Measurements from ENCODE around the gene TAOK1.
"Not testable (repeated sequence)": the region's sequence is repeated elsewhere in the genome, so short reads cannot be mapped to it uniquely, and the experiment has no call there.

Gene TAOK1

DNA sequence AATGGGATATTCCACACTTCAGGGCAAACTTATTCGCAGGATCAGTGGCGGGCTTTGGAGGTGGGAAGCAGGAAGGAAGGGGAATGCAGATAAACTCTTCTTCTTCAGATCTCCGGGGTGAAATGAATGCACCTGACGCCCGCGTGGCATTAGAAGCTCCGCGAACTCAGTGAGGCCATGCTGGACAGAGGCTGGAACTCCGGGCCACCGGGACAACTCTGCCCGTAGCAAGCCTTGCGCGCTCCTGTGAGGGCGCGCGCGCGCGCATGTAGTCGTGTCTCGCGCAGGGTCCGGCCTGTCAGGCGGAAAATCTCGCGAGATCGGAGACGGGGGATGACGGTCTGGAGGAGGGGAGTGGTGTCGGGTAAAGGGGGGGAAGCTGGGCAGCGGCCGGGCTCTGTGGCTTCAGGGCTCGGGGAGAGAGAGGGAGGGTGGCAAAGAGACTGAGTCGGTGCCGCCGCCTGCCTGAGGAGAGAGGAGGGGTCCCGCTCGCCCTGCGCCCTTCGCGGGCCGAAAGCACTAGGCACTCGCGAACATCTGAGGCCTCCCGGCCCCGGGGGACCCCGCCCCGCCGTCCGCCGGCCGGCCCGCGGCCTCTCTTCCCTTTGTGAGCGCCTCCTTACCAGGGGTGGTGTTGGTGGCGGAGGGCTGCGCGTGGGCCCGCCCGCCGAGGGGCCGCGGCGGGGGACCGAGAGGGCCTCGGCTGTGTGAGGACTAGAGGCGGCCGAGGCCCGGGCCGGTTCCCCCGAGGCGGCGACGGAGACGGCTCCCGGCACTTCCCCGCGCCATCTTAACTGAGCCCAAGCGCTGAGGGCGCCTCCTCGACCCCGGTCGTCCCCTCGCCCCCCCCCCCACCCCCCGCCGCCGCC, at the start of gene TAOK1:
TAOK1 (plus strand) TSS at position 382 of the 869 bp plus-strand sequence. CDS start 61,186 bp downstream, outside the sequence.
- peak; percentile 99 for DNase-seq

DNA sequence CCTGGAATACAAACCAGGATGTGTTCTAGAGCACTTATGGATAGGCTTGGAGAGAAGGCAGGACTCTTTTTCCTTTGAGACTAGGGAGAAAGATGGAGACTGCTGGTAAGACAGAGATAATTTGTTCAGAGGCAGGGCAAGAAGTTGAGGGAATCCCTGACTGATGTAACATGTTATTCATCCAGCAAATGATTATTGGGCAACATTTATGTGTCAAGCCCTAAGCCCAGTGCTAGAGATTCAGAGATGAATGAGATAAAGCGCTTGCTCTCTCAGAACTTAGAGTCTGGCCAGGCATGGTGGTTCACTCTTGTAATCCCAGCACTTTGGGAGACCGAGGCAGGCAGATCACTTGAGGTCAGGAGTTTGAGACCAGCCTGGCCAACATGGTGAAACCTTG, 48.4 kb upstream of the TAOK1 start:
- DNase-seq: no peak

DNA sequence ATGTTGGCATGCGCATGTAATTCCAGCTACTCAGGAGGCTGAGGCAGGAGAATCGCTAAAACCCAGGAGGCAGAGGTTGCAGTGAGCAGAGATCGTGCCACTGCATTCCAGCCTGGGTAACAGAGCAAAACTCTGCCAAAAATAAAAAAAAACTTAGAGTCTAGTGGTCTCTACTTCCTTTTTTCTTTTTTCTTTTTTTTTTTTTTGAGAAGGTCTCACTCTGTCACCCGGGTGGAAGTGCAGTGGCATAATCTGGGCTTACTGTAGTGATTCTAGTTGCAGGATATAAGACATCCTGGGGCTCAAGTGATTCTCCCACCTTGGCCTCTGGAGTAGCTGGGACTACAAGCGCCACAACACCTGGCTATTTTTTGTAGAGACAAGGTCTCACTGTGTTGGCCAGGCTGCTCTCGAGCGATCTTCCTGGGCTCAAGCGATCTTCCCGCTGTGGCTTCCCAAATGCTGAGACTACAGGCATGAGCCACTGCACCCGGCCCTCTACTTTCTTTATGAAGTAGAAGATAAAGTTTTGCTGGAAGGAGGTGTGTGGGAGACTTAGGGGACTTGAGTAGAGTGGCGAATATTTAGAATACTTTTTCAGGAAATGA, 47.9 kb upstream of the TAOK1 start:
- DNase-seq: no peak

DNA sequence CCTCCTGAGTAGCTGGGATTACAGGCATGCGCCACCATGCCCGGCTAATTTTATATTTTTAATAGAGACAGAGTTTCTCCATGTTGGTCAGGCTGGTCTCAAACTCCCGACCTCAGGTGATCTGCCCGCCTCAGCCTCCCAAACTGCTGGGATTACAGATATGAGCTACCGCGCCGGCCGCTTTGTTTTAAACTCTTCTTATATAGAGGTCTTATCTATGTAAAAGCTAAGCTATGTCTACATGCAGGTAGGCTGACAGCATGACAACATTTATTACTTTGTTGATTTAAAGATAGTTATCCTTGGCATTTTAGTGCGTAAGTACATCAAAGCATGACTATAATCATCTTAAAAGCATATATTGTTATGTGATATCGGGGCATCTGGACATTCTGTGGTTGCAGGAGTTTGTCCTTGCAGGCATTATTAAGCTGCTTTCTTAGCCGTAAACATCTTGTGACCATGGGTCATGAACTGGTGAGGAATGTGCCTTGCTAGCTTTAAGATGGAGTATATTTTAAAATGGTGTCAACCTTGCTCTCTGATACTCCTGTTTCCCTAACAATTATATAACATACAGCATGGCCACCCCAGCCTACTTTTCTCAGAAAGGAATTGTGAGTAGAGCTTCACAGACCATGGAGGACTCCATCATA, 45.8 kb upstream of the TAOK1 start:
- DNase-seq: no peak

DNA sequence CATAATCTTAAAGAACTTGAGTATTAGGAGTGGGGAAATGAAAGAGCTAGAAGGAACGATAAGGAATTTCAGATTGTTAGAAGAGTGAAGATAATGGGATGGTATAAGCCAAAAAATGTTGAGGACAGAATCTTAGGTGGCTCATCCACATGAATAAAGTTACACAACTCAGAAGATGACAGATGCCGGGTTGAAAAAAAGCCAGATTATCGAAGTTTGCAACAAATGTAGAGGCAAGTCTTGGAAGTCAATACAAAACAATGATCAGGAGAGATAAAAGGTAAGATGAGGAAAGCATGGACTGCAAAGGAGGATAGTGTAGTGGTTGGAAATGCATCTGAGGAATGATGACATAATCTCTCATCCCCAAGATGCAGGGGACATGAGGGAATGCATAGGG, 45.1 kb upstream of the TAOK1 start:
- DNase-seq: no peak

DNA sequence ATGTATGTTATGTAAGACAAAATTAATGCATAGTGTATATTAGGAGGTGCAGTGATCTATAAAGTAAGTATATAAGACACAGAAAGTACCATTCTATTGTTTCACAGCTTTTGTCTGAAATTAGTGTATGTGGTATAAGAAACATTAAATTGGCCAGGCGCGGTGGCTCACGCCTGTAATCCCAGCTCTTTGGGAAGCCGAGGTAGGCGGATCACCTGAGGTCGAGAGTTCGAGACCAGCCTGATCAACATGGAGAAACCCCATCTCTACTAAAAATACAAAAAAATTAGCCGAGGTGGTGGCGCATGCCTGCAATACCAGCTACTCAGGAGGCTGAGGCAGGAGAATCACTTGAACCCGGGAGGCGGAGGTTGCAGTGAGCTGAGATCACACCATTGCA, 44.7 kb upstream of the TAOK1 start:
- DNase-seq: not testable (repeated sequence)

DNA sequence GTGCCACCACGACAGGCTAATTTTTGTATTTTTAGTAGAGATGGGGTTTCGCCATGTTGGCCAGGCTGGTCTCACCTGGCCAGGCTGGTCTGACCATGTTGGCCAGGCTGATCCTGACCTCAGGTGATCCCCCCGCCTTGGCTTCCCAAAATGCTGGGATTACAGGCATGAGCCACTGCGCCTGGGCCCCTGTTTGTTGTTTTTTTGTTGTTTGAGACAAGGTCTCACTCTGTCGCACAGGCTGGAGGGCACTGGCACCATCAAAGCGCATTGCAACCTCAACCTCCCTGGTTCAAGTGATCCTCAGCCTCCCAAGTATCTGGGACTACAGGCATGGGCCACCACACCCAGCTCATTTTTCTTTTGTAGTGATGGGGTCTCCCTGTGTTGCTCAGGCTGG, 43.7 kb upstream of the TAOK1 start:
- no peak for DNase-seq

DNA sequence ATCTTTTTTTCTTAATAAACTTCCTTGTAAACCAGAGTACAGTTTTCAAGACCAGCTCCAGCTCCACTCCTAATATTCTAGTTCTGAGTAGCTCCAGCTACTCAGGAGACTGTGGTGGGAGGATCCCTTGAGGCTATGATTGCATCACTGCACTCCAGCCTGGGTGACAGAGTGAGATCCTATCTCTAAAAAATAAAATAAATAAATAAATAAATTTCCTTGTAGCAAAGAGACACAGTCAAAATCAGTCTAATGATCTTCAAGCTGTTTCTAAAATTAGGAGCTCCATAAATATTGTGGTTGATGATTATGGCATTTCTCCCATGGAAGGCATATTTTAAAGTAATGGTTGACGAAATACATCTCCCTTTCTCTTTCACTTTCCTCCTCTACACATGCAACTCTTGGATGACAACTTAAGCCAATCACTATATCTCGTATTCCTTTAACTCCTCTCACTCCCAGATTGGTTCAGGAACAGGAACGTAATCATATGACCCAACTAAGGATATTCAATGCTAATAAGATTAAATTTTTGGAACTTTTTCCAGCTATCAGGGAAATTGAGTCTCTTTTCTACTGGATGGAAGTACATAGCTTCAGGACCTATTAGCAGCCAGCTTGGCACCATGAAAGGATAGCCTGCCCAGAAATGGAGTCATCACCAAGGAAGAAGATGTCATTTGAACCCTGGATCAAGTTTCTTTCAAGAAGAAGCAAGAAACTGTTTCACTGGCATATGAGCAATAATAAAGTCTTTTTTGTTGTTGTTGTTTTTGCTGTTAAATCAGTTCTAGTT, 42.1 kb upstream of the TAOK1 start:
- DNase-seq: no peak

DNA sequence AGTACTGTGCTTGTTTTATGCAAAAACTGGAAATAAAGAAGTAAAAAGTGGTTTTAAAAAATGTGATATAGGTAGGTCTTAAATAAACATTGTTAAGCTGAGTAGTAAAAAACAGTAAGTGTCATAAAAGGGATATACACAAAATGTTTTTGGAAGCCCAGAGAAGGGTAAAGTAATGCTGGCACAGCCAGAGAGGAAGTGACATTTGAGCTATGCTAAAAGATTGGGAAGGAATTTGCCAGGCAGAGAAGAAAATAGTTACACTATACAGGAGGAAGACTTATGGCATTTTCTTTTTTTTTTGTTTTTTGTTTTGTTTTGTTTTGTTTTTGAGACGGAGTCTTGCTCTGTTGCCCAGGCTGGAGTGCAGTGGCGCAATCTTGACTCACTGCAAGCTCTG, 40.8 kb upstream of the TAOK1 start:
- DNase-seq: no peak

DNA sequence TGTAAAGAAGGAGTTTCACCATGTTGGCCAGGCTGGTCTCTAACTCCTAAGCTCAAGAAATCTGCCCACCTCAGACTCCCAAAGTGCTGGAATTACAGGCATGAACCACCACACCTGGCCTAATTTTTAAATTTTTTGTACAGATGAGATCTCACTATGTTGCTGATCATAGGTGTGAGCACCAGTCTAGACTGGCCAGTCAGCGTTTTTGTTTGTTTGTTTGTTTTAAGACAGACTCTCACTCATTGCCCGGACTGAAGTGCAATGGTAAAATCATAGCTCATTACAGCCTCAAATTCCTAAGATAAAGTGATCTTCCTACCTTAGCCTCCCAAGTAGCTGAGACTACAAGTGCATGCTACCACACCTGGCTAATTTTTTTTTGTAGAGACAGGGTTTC, 38.0 kb upstream of the TAOK1 start:
- DNase-seq: no peak

DNA sequence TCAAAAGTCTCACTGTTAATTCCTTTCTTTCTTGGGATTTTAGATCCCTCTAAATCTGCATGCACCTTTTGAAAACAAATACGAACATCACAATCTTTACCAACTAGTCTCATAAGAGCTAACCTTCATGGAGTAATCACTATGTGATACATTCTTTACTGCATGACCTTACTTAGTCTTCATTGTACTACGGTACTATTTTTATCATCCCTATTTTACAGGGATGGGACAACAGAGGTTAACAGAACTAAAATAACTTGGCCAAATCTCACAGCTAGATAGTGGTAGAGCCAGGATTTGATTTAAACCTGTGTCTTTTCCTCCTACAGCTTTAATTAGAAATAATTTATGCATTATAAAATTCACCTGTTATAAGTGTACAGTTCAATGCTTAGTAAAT, 32.9 kb upstream of the TAOK1 start:
- DNase-seq: no peak

DNA sequence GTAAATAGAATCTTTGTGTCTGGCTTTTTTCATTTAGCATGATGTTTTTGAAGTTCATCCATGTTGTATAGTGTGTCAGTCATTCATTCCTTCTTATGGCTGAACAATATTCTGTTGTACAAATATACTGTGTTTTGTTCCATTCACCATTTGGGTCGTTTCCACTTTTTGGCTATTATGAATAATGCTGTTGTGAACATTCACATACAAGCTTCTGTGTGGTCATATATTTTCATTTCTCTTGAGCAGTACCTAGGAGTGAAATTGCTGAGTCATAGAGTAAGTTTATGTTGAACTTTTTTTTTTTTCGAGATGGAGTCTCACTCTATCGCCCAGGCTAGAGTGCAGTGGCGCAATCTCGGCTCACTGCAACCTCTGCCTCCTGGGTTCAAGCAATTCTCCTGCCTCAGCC, 32.3 kb upstream of the TAOK1 start:
- DNase-seq: no peak

DNA sequence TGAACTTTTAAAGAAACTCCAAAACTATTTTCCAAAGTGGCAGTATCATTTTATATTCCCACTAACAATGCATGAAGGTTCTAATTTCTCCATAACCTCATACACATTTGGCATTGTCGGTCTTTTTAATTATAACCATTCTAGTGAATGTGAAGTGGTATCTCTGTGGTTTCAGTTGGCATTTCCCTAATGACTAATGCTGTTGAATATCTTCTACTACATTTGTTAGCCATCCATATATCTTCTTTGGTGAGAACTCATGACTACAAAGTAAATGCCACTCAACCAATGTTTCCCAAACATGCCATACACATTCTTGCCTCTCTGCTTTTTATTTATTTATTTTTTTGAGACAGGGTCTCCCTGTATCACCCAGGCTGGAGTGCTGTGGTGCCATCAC, 31.7 kb upstream of the TAOK1 start:
- no peak for DNase-seq

DNA sequence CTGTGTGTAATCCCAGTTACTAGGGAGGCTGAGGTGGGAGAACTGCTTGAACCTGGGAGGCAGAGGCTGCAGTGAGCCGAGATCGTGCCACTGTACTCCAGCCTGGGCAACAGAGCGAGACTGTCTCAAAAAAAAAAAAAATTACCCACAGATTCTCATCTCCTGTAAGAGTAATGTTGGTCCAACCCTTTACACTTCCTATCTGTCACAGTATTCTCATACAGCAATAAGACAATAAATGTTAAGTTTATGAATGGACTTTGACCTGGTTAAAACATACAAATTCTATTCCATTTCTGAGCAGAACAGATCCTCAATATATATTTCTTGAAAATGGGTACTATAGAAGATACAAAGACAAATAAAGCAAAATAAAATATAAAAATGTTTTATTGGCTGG, 30.4 kb upstream of the TAOK1 start:
- DNase-seq: no peak

DNA sequence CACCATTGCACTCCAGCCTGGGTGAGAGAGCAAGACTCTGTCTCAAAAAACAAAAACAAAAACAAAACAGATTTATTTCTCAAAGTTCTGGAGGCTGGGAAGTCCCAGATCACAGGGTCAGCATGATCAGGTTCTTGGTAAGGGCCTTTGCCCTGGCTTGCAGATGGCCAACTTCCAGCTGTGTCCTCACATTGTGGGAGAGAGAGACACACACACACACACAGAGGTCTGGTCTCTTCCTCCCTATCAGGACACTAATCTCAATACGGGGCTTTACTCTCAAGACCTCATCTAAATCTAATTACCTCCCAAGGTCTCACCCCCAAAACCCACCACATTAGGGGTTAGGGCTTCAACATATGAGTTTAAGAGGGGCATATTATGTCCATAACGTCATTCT, 26.4 kb upstream of the TAOK1 start:
- no peak for DNase-seq

DNA sequence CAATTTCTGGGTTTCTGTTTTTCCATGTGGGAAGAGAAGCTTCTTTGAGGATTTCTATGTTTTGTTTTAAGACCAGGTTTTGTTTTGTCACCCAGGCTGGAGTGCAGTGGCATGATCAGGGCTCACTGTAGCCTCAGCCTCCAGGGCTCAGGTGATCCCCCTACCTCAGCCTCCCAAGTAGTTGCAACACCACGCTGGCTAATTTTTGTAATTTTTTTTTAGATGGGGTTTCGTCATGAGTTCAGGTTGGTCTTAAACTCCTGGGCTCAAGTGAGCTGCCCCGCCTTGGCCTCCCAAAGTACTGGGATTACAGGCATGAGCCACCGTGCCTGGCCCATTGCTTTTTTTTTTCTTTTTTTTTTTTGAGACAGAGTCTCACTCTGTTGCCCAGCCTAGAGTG, 25.5 kb upstream of the TAOK1 start:
- DNase-seq: no peak

DNA sequence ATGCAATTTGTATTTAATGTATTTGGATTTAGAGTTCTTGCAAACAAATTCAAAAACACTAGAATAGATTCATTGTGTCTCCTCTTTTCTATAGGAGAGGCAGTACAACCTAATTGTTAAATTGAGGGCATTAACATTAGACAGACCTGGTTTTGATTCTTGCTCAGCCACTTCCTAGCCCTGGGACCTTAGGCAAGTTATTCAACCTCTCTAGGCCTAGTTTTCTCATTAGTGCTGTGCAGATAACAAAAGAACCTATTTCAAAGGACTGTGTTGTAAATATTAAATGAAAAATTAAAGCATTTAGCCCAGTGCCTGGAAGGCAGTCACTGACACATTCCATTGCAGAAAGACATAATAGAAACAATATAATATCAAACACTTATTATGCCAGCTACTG, 22.0 kb upstream of the TAOK1 start:
- no peak for DNase-seq

DNA sequence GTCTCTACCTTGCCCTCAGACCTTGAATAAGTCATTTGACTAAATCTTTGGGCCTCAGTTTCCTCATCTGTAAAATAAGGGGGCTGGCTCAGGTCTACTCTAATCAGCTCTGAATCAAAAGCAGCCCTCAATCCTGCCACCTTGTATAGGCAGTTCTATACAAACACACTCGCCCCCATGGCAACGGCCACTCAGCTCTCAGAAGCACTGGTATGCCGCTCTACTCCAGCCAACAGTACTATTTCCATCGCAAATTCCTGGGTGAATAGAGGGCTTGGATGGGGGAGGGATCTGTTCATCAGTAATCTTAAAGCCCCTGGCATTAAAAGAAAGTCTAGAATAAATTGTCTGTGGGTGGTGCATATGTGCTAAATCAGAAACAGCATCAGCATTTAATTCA, 21.2 kb upstream of the TAOK1 start:
- no peak for DNase-seq

DNA sequence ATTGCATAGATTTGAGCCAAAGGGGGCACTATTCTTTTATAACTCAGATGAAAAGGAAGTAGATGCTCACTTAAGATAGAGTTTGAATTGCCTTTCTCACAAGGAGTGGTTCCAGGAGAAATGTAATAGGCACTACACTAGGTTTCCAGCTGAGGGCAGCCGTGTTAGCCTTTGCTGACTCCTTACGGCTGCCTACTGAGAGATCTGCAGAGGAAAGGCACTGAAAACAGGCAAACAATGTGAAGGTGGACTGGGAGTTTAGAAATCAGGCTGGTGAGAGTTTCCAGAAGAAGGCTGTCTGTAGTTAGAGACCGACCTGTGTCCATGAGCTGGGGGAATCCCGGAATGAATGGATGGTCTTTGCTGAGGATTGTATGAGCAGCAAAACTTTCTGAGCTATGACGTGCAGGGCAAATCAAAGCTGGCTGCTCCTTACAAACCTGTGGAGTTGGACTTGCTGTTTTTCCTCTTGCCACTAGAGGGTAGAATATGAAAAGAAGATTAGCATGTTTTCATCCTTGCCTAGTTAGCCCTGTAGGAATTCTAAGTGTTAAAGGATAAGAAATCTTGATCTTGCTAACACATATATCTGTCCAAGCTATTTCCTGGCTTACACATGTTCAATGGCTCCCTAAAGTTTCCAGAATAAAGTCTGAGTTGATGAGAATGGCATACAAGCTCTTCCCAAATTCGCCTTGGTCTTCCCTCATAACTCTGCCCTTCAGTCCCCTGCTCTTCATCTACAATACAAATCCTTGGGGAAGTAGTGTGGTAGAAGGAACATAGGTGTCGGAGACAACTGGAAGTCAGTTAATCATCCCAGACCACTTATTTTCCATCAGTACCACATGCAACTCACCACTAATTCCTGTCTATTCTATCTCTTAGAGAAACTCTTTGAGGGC, 20.1 kb upstream of the TAOK1 start:
- peak; percentile 75 for DNase-seq

DNA sequence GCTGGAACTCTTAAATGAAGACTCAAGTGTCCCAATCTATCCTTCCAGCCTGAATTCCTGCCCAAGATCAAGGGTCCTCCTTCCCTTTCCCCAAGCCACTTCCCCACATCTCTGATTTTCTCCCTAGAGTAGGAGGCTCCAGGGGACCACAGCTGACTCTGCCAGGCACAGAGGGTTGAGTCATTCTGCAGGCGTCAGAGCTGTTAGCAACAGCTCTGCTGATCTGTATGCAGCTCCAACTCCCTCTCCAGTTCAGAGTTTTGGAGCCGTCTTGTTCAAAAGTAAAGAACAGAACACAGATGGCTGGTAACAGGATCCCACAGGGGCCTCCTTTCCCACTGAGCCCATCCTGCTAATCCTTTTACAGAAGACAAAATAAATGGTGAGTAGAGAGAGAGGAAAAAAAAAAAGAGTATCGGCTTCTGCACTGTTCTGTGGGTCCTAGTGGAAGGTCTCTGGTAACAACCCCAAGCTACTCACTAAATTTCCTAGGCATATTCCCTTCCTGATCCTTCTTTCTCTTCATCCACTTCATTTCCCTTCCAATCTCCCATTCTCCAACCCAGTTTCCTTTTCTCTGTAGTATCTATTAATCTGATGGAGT, 13.4 kb upstream of the TAOK1 start:
- no peak for DNase-seq

DNA sequence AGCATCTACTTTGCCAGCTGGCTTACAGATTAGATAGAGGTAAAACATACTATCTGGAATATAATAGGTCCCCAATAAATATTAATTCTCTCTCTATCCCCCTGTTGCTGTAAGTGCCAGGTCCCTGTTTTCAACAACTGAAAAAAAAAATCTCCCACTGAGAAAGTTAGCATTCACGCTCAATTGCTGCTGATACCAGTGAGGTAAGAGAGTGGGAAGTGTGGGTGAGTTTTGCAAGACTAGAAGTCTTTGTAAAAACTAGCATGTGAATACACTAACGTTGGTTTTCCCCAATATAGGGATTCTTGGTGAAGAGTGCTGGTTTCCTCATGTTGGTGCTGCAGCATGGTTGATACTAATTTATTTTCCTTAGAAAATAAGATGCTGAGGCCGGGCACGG, 11.7 kb upstream of the TAOK1 start:
- no peak for DNase-seq
